HCT116 (cell line): Measurements from ENCODE around the gene KCNAB2. TPM values are rescaled to one million over a fixed set of nuclear protein-coding genes. Genes with fewer than 3 reads are reported as not detected.

Source experiments
- ATAC-seq: fragments of 200-7000 bp; cut with Tn5 transposase; 2 replicates; pipeline ENCODE4 v1.9.1; 2020; ENCODE audit warnings: mild to moderate bottlenecking, moderate library complexity
- BruUV-seq: library from RNA; stranded (reverse); fragments of 400-500 nt; replicated peaks from 2 replicates; lab custom pipeline; 2021; lab: Mats Ljungman, UMichigan
- CTCF ChIA-PET: fragments of 300-600 bp; sonication (Branson Sonifier 250); formaldehyde crosslinking; loops from one replicate; lab custom pipeline; 2021; ENCODE audit warnings: antibody characterized with exemption; lab: Charles Lee
- POLR2A ChIA-PET: fragments of 300-600, 350-600 bp; sonication (Branson Sonifier 250); formaldehyde crosslinking; loops from one replicate; lab custom pipeline; 2021; ENCODE audit warnings: antibody characterized with exemption; lab: Charles Lee
- RAD21 ChIA-PET, 2 experiments: fragments of 300-600 bp; sonication (Branson Sonifier 250); formaldehyde crosslinking; loops; one replicate each; lab custom pipeline; 2023; ENCODE audit warnings: low total read pairs in 2 of 2; ENCODE audit not compliant: uncharacterized antibody in 2 of 2, unreplicated experiment in 2 of 2, low non-redundant PET in 1 of 2; lab: Charles Lee
- DNase-seq: peaks from one replicate; pipeline ENCODE4 v3.0.0-alpha.2; 2010; ENCODE audit warnings: low read depth, low spot score
- H2AFZ ChIP-seq: fragments of 200-600 bp; shearing (Covaris generic), sonication (generic); 2 replicates; pipeline ENCODE4 v1.6.1; 2017; ENCODE audit warnings: low read depth, mixed run types, mixed read lengths, antibody characterized with exemption, low read length; ENCODE audit not compliant: poor library complexity, severe bottlenecking
- H3K27ac ChIP-seq: 2 replicates; pipeline ENCODE4 v1.5.1; 2012; ENCODE audit warnings: low read depth, low read length
- H3K27me3 ChIP-seq: fragments of 200-600 bp; sonication (generic); 2 replicates; pipeline ENCODE4 v1.6.1; 2016; ENCODE audit warnings: mixed run types, low read length, mixed read lengths; ENCODE audit not compliant: insufficient read depth
- H3K36me3 ChIP-seq, 2 experiments: fragments of 200-500 bp in 1 of 2; fragments of 200-600 bp in 1 of 2; sonication (Bioruptor generic) in 1 of 2; sonication (generic) in 1 of 2; 2 replicates each; pipeline versions ENCODE4 v1.5.1 to v1.6.1; 2014 to 2016; ENCODE audit warnings: low read length in 2 of 2, inconsistent platforms in 1 of 2, mixed read lengths in 1 of 2, mixed run types in 1 of 2; ENCODE audit not compliant: insufficient read depth in 2 of 2, control insufficient read depth in 1 of 2
- H3K4me1 ChIP-seq, 2 experiments: fragments of 200-600 bp in 1 of 2; sonication (generic) in 1 of 2; 2 replicates each; pipeline versions ENCODE4 v1.5.1 to v1.6.1; 2012 to 2017; ENCODE audit warnings: low read length in 2 of 2, inconsistent platforms in 1 of 2, mild to moderate bottlenecking in 1 of 2, mixed read lengths in 1 of 2, mixed run types in 1 of 2, moderate library complexity in 1 of 2; ENCODE audit not compliant: insufficient read depth in 2 of 2, control insufficient read depth in 1 of 2
- H3K4me2 ChIP-seq: fragments of 200-600 bp; sonication (generic); 2 replicates; pipeline ENCODE4 v1.6.1; 2017; ENCODE audit warnings: mixed run types, low read length, mixed read lengths
- H3K4me3 ChIP-seq, 2 experiments: fragments of 200-600 bp in 1 of 2; sonication (generic) in 1 of 2; replicated peaks in 1 of 2; 2 replicates each; pipeline ENCODE4 v1.5.1; 2011 to 2016; ENCODE audit warnings: low read length in 2 of 2, control low read depth in 1 of 2, low read depth in 1 of 2, mild to moderate bottlenecking in 1 of 2, mixed read lengths in 1 of 2, mixed run types in 1 of 2
- H3K79me2 ChIP-seq: fragments of 200-600 bp; sonication (generic); 2 replicates; pipeline ENCODE4 v1.6.1; 2017; ENCODE audit warnings: mild to moderate bottlenecking, mixed run types, low read length, moderate library complexity, mixed read lengths; ENCODE audit not compliant: insufficient read depth
- H3K9ac ChIP-seq: fragments of 200-600 bp; sonication (generic); 2 replicates; pipeline ENCODE4 v1.6.1; 2016; ENCODE audit warnings: low read length, mixed read lengths
- H3K9me2 ChIP-seq: fragments of 200-600 bp; sonication (generic), shearing (Covaris generic); 2 replicates; pipeline ENCODE4 v1.6.1; 2017; ENCODE audit warnings: mixed run types, mild to moderate bottlenecking, moderate library complexity; ENCODE audit not compliant: insufficient read depth
- H3K9me3 ChIP-seq, 2 experiments: fragments of 200-500 bp in 1 of 2; fragments of 200-600 bp in 1 of 2; sonication (Bioruptor generic) in 1 of 2; sonication (generic) in 1 of 2; 2 replicates each; pipeline ENCODE4 v1.6.1; 2014 to 2017; ENCODE audit warnings: low read length in 2 of 2, mixed read lengths in 2 of 2, inconsistent platforms in 1 of 2, low read depth in 1 of 2, mild to moderate bottlenecking in 1 of 2, mixed run types in 1 of 2, moderate library complexity in 1 of 2; ENCODE audit not compliant: control insufficient read depth in 1 of 2, insufficient read depth in 1 of 2
- H4K20me1 ChIP-seq: fragments of 200-600 bp; sonication (generic), shearing (Covaris generic); 2 replicates; pipeline ENCODE4 v1.6.1; 2017; ENCODE audit warnings: mixed run types, mild to moderate bottlenecking, moderate library complexity; ENCODE audit not compliant: insufficient read depth
- CBX3 ChIP-seq: IDR thresholded peaks from 2 replicates; pipeline ENCODE4 v1.6.1; 2012; ENCODE audit warnings: low read depth
- EGR1 ChIP-seq: IDR thresholded peaks from 2 replicates; pipeline ENCODE4 v1.6.1; 2012; ENCODE audit warnings: low read depth
- FOSL1 ChIP-seq: IDR thresholded peaks from 2 replicates; pipeline ENCODE4 v1.6.1; 2012; ENCODE audit warnings: low read depth
- JUND ChIP-seq: IDR thresholded peaks from 2 replicates; pipeline ENCODE4 v1.6.1; 2012
- POLR2AphosphoS5 ChIP-seq: IDR thresholded peaks from 2 replicates; pipeline ENCODE4 v1.6.1; 2011; ENCODE audit warnings: mild to moderate bottlenecking, low read depth, low read length, moderate library complexity
- TCF7L2 ChIP-seq: IDR thresholded peaks from 2 replicates; pipeline ENCODE4 v1.7.0; 2011; ENCODE audit warnings: borderline replicate concordance, inconsistent platforms; ENCODE audit not compliant: insufficient read depth, insufficient read length; ENCODE audit errors: extremely low read depth
- intact Hi-C: fragments of 100-400 bp; cut with micrococcal nuclease; formaldehyde crosslinking; loops from 2 replicates; pipeline ENCODE4 v1.10.0; 2022
- total RNA-seq: library from RNA; stranded (reverse); gene quantifications from one replicate; pipeline ENCODE4 v1.2.1, GENCODE V29; 2021; ENCODE audit not compliant: unreplicated experiment
- TF ChIP-seq, protein P1 (sequence below): IDR thresholded peaks from 2 replicates; pipeline ENCODE4 v1.6.1; 2011; ENCODE audit warnings: mild to moderate bottlenecking, low read length, moderate library complexity; ENCODE audit not compliant: insufficient replicate concordance; ENCODE audit errors: extremely low read depth

The KCNAB2 gene
- total RNA-seq, 1 experiment from 2014 or later = 18.1 TPM

DNA sequence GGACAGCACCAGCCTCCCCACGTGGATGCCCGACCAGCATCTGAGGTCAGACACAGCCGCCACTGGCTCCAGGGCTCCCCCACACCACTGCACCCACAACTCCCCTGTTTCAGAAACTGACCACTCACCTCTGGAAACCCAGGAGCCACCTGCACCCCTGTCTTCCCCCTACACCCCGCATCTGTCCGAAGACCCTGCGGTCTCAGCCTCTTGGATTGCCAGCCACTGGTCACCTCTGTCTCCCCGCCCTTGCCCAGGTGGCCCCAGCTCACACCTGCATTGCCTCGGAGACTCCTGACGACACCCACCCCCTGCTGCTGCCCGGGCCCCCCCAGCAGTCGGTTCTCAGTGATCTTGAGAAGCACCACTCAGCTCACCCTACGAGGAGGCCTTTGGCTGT lies 32.2 kb upstream of the KCNAB2 start:
- Histone ChIP-seq H3K36me3 (no peaks in the 10 kb centered on the region), H2AFZ (no peak overlapping the region), H3K27me3 (no peaks in the 10 kb centered on the region), H3K9ac (no peak overlapping the region), H3K27ac (no peak overlapping the region), H3K4me2 (no peak overlapping the region), H3K79me2 (no peaks in the 10 kb centered on the region), H3K4me1 (peaks cover 0 to 11% of the 10 kb centered on the region in 2 experiments; a peak in 2 of 4 replicates), H4K20me1 (no peaks in the 10 kb centered on the region), H3K9me2 (no peaks in the 10 kb centered on the region), H3K9me3 (no peaks in the 10 kb centered on the region), H3K4me3 (no peak overlapping the region)
- DNase-seq = no peak
- intact Hi-C loops = no loop called here
- no peak for ATAC-seq
- ChIA-PET POLR2A (no interaction called here), CTCF (no interaction called here), RAD21 (no interaction called here)
- no TSS peak for BruUV-seq
- TF ChIP-seq CBX3 = no peak
- TF ChIP-seq TCF7L2 = no peak
- no peak for TF ChIP-seq JUND
- TF ChIP-seq POLR2AphosphoS5 = no peak
- no peak for TF ChIP-seq FOSL1
- TF ChIP-seq, protein P1, sequence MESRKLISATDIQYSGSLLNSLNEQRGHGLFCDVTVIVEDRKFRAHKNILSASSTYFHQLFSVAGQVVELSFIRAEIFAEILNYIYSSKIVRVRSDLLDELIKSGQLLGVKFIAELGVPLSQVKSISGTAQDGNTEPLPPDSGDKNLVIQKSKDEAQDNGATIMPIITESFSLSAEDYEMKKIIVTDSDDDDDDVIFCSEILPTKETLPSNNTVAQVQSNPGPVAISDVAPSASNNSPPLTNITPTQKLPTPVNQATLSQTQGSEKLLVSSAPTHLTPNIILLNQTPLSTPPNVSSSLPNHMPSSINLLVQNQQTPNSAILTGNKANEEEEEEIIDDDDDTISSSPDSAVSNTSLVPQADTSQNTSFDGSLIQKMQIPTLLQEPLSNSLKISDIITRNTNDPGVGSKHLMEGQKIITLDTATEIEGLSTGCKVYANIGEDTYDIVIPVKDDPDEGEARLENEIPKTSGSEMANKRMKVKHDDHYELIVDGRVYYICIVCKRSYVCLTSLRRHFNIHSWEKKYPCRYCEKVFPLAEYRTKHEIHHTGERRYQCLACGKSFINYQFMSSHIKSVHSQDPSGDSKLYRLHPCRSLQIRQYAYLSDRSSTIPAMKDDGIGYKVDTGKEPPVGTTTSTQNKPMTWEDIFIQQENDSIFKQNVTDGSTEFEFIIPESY = no peak
- TF ChIP-seq EGR1 = no peak
